Measurements from ENCODE around the gene PTPRD. TPM values are rescaled to one million over a fixed set of nuclear protein-coding genes. Genes with fewer than 3 reads are reported as not detected.

Gene PTPRD
- total RNA-seq, 4 donors from 2014 or later: 85.8 to 169 (median 135) TPM

GRCh38 chr9:9299134-9299533 is 1313.7 kb downstream of the PTPRD start:
- TF ChIP-seq POLR2A (IDR thresholded peaks at IDR 0.05) (no peak), CTCF (IDR thresholded peaks at IDR 0.05) (no peak)
- no peaks in the 10 kb centered on the region for H3K36me3 ChIP-seq
- no peaks in the 10 kb centered on the region for H3K27me3 ChIP-seq
- H3K4me1 ChIP-seq: no peaks in the 10 kb centered on the region
- H3K4me3 ChIP-seq: no peak overlapping the region
- no peak for DNase-seq
- no peak overlapping the region for H3K27ac ChIP-seq
- H3K9me3 ChIP-seq: no peaks in the 10 kb centered on the region

- TF ChIP-seq POLR2A (IDR thresholded peaks at IDR 0.05): no peak
Measured at GRCh38 chr9:9286001-9286400, 1326.8 kb downstream of the PTPRD start.

GRCh38 chr9:9284201-9284600 is 1328.6 kb downstream of the PTPRD start:
- TF ChIP-seq CTCF (IDR thresholded peaks at IDR 0.05): no peak

More at GRCh38 chr9:9286001-9286400, 1326.8 kb downstream of the PTPRD start:
- no peaks in the 10 kb centered on the region for H3K9me3 ChIP-seq
- no peak overlapping the region for H3K27ac ChIP-seq
- H3K27me3 ChIP-seq: no peaks in the 10 kb centered on the region
- no peak for DNase-seq
- H3K4me3 ChIP-seq: no peak overlapping the region
- no peaks in the 10 kb centered on the region for H3K36me3 ChIP-seq
- no peaks in the 10 kb centered on the region for H3K4me1 ChIP-seq

GRCh38 chr9:9283159-9283986 is 1329.4 kb downstream of the PTPRD start:
- TF ChIP-seq CTCF (IDR thresholded peaks at IDR 0.05) (no peak), POLR2A (IDR thresholded peaks at IDR 0.05) (no peak)
- Histone ChIP-seq H3K9me3 (no peaks in the 10 kb centered on the region), H3K36me3 (no peaks in the 10 kb centered on the region), H3K4me1 (no peaks in the 10 kb centered on the region), H3K27ac (no peak overlapping the region), H3K4me3 (no peak overlapping the region), H3K27me3 (no peaks in the 10 kb centered on the region)
- DNase-seq: no peak

More at GRCh38 chr9:9284201-9284600, 1328.6 kb downstream of the PTPRD start:
- Histone ChIP-seq H3K36me3 (no peaks in the 10 kb centered on the region), H3K27me3 (no peaks in the 10 kb centered on the region), H3K9me3 (no peaks in the 10 kb centered on the region), H3K4me1 (no peaks in the 10 kb centered on the region), H3K27ac (no peak overlapping the region), H3K4me3 (no peak overlapping the region)
- no peak for DNase-seq

GRCh38 chr9:9275601-9276000 is 1337.2 kb downstream of the PTPRD start:
- Histone ChIP-seq H3K27ac (no peak overlapping the region), H3K4me3 (no peak overlapping the region), H3K4me1 (no peaks in the 10 kb centered on the region), H3K9me3 (no peaks in the 10 kb centered on the region), H3K27me3 (no peaks in the 10 kb centered on the region), H3K36me3 (no peaks in the 10 kb centered on the region)
- DNase-seq: no peak
- no peak for TF ChIP-seq CTCF (IDR thresholded peaks at IDR 0.05)
- TF ChIP-seq POLR2A (IDR thresholded peaks at IDR 0.05): no peak

- Histone ChIP-seq H3K4me1 (no peaks in the 10 kb centered on the region), H3K36me3 (no peaks in the 10 kb centered on the region), H3K27ac (no peak overlapping the region), H3K9me3 (no peaks in the 10 kb centered on the region), H3K4me3 (no peak overlapping the region), H3K27me3 (no peaks in the 10 kb centered on the region)
- DNase-seq: no peak
- TF ChIP-seq CTCF (IDR thresholded peaks at IDR 0.05): no peak
- no peak for TF ChIP-seq POLR2A (IDR thresholded peaks at IDR 0.05)
Measured at GRCh38 chr9:9257999-9258498, 1354.8 kb downstream of the PTPRD start.

Measured in Peyer's patch (tissue), 4 donors.